ENCODE data around the gene TOMM5.

TOMM5 gene

DNA sequence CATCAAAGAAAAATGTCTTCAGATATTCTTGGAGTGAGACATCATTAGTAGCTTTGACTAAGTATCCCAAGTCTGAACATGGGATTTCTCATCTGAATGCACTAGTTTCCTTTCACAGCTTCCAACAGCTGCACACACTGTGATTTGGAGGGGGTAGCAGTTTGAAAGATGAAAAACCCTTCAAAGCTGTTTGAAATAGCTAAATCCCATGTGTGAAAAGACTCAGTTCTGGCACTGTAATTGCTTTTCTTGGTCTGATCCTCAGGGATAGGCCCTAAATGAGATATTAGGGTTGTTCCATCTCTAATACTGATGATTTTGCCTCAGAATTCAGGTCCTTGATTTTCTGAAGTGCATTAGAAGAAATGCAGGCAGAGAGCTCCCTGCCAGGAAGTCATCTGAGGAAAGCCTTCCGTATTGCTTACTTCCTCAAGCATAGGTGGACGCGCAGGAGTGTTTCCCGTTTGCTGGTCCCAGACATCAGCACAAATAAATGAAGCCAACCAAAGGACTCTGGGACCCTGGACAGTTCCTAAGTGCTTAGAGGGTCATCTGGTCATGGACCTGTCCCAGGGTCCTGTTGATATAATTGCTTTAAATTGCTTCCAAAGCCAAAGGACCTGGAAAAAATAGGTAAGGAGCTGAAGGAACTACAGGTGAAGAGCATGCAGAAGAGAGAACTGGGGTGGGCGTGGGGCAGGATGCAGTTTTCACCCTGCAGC lies 32.8 kb upstream of the TOMM5 start:
- Histone ChIP-seq H3K4me3 (ENCODE audit: low read depth in 1 of 2, low read length in 2 of 2) (no peak overlapping the region), H3K36me3 (ENCODE audit: insufficient read depth, low read length) (no peaks in the 10 kb centered on the region), H3K4me1 (ENCODE audit: insufficient read depth, low read length) (no peaks in the 10 kb centered on the region), H3K9ac (ENCODE audit: low read length) (no peak overlapping the region), H3K9me3 (ENCODE audit: low read length) (no peaks in the 10 kb centered on the region), H3K27me3 (ENCODE audit: control insufficient read depth in 1 of 2, insufficient read depth in 2 of 2, low read length in 2 of 2) (no peaks in the 10 kb centered on the region), H3K27ac (ENCODE audit: low read depth, low read length) (no peak overlapping the region)

DNA sequence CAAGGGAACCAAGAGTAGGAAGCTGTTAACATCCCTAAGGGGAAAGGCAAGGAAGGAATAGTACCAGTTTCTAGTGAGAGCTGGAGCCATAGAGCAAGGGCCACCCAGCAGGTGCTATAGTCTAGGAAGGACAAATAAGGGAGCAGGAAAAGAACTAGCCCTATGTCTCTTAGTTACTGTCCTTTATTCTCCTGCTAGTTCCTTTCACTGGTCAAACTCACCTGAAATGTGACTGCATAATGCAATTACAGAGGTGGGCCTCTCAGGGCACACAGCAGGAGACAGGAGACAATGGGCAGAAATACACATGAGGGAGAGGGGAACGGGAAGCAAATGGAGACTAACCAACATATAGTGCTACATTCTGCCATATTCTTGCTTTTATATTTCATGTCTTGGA lies 31.7 kb upstream of the TOMM5 start:
- no peaks in the 10 kb centered on the region for H3K4me1 ChIP-seq (ENCODE audit: insufficient read depth, low read length)
- H3K4me3 ChIP-seq (ENCODE audit: low read depth in 1 of 2, low read length in 2 of 2): no peak overlapping the region
- H3K27me3 ChIP-seq (ENCODE audit: control insufficient read depth in 1 of 2, insufficient read depth in 2 of 2, low read length in 2 of 2): no peaks in the 10 kb centered on the region
- no peak overlapping the region for H3K27ac ChIP-seq (ENCODE audit: low read depth, low read length)
- H3K9ac ChIP-seq (ENCODE audit: low read length): no peak overlapping the region
- H3K36me3 ChIP-seq (ENCODE audit: insufficient read depth, low read length): no peaks in the 10 kb centered on the region
- H3K9me3 ChIP-seq (ENCODE audit: low read length): no peaks in the 10 kb centered on the region

DNA sequence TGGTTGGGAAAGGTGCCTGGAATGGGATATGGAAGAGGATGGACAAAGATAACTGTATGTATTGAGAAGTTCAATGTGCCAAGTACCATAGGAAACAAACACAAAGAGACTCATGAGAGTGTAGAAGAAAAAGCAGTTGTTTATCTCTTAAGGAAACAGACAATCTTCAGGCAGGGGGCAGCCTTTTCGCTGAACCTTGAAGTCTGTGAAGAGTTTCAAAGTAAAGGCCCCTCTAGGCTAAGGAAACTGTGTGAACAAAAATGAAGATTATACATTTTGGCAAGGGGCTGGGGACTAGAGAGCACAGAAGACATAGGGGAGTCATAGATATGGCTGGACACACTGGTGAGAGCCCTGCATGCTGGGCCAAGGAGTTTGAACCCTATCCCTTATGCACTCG lies 30.9 kb upstream of the TOMM5 start:
- Histone ChIP-seq H3K36me3 (ENCODE audit: insufficient read depth, low read length) (no peaks in the 10 kb centered on the region), H3K27ac (ENCODE audit: low read depth, low read length) (no peak overlapping the region), H3K27me3 (ENCODE audit: control insufficient read depth in 1 of 2, insufficient read depth in 2 of 2, low read length in 2 of 2) (no peaks in the 10 kb centered on the region), H3K4me1 (ENCODE audit: insufficient read depth, low read length) (no peaks in the 10 kb centered on the region), H3K9me3 (ENCODE audit: low read length) (no peaks in the 10 kb centered on the region), H3K4me3 (ENCODE audit: low read depth in 1 of 2, low read length in 2 of 2) (no peak overlapping the region), H3K9ac (ENCODE audit: low read length) (no peak overlapping the region)

DNA sequence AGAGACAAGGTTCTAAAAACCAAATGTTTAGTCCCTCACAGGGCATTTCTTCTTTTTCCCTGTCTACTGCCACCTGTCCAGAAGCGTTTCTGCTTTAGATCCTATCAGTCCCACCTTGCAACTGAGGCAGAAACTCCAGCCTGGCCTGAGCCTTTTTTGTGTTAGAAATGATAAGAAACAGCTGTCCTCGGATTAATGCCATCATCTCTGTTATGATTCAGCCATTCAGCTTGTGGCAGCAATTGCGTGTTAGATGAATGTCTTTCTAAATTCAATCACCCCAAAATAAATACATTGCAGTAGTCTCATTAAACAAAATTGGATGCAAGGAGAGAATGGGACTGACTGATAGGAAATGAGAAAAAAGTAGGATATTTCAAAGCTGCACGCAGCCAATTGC lies 30.1 kb upstream of the TOMM5 start:
- no peaks in the 10 kb centered on the region for H3K4me1 ChIP-seq (ENCODE audit: insufficient read depth, low read length)
- no peaks in the 10 kb centered on the region for H3K9me3 ChIP-seq (ENCODE audit: low read length)
- no peaks in the 10 kb centered on the region for H3K36me3 ChIP-seq (ENCODE audit: insufficient read depth, low read length)
- H3K9ac ChIP-seq (ENCODE audit: low read length): no peak overlapping the region
- H3K4me3 ChIP-seq (ENCODE audit: low read depth in 1 of 2, low read length in 2 of 2): no peak overlapping the region
- no peaks in the 10 kb centered on the region for H3K27me3 ChIP-seq (ENCODE audit: control insufficient read depth in 1 of 2, insufficient read depth in 2 of 2, low read length in 2 of 2)
- no peak overlapping the region for H3K27ac ChIP-seq (ENCODE audit: low read depth, low read length)

DNA sequence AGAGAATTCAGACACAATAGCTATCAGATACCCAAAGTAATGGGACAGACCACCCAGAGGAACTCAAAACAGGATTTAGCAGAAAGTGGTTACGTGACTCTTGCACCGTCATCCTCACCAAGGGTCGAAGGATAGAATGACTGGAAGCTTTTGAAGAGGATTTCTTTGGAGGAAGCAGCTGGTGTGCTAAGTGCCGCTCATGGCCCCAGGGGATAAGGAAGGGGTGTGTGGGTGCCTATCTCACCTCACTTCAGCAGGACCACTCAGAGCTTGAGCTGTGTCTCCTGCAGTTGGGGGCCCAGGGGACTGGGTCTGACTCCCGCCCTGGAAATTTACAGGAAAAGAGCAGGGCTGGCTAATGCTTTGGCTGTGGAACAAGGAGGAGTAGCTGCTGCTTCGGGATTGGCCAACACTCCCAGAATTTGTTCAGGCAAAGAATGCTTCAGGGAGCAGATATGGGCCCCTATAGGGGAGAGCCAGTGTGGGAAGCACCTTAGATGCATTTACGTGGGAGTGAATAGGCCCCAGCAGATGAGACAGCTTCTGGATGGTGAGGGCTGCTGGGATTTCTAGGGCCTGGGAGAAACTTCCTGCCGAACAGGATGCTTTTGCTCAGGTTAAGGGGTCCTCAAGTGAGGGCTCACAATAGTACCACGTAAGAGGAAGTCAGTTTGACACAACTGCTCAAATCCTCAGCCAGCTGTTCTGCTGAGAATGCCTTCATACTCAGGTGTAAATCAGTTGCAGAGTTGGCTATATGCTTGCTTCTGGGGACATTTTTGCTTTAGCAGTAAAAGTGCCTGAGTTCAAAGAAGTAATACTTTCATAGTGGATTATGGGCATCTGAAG lies 29.1 kb upstream of the TOMM5 start:
- Histone ChIP-seq H3K4me3 (ENCODE audit: low read depth in 1 of 2, low read length in 2 of 2) (no peak overlapping the region), H3K36me3 (ENCODE audit: insufficient read depth, low read length) (no peaks in the 10 kb centered on the region), H3K9ac (ENCODE audit: low read length) (no peak overlapping the region), H3K9me3 (ENCODE audit: low read length) (no peaks in the 10 kb centered on the region), H3K27ac (ENCODE audit: low read depth, low read length) (no peak overlapping the region), H3K4me1 (ENCODE audit: insufficient read depth, low read length) (no peaks in the 10 kb centered on the region), H3K27me3 (ENCODE audit: control insufficient read depth in 1 of 2, insufficient read depth in 2 of 2, low read length in 2 of 2) (no peaks in the 10 kb centered on the region)

DNA sequence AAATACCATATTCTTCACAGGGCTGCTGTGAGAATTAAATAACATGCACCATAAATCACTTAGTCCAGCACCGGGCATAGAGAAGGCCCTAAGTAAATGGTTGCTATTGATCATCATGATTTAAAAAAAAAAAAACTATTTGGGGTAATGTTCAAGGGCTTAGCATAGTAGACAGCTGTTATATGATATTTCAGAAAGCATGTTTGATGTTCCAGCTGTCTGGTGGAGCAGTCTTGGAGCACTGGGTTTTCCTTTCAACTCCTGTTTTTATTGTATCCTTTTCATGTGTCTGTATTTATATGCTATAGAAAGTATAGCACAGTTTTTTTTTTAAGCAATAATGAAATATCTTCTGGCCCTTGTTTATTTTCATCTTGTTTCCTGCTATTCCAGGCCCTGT lies 28.0 kb upstream of the TOMM5 start:
- Histone ChIP-seq H3K9ac (ENCODE audit: low read length) (no peak overlapping the region), H3K27ac (ENCODE audit: low read depth, low read length) (no peak overlapping the region), H3K9me3 (ENCODE audit: low read length) (no peaks in the 10 kb centered on the region), H3K4me1 (ENCODE audit: insufficient read depth, low read length) (no peaks in the 10 kb centered on the region), H3K4me3 (ENCODE audit: low read depth in 1 of 2, low read length in 2 of 2) (no peak overlapping the region), H3K27me3 (ENCODE audit: control insufficient read depth in 1 of 2, insufficient read depth in 2 of 2, low read length in 2 of 2) (no peaks in the 10 kb centered on the region), H3K36me3 (ENCODE audit: insufficient read depth, low read length) (no peaks in the 10 kb centered on the region)

DNA sequence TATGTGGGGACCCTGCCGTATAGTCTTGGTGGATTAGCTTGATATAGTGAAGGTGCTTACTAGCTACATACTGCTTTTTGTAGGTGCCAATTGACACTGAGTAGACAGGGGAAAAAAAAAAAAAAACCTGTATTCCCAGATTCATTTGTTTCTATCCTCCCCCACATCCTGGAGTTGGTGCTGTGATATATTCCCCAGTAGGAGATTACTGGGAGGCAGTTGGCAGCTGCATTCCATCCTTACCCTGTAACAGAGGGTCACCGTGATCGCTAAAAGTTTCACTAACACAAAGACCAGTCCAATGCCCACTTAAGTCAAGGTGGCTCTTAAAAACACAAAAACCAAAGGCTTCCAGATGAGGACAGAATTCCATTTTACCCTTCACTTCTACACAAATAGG lies 27.4 kb upstream of the TOMM5 start:
- no peaks in the 10 kb centered on the region for H3K9me3 ChIP-seq (ENCODE audit: low read length)
- H3K4me3 ChIP-seq (ENCODE audit: low read depth in 1 of 2, low read length in 2 of 2): no peak overlapping the region
- H3K4me1 ChIP-seq (ENCODE audit: insufficient read depth, low read length): no peaks in the 10 kb centered on the region
- H3K9ac ChIP-seq (ENCODE audit: low read length): no peak overlapping the region
- no peak overlapping the region for H3K27ac ChIP-seq (ENCODE audit: low read depth, low read length)
- H3K27me3 ChIP-seq (ENCODE audit: control insufficient read depth in 1 of 2, insufficient read depth in 2 of 2, low read length in 2 of 2): no peaks in the 10 kb centered on the region
- no peaks in the 10 kb centered on the region for H3K36me3 ChIP-seq (ENCODE audit: insufficient read depth, low read length)

DNA sequence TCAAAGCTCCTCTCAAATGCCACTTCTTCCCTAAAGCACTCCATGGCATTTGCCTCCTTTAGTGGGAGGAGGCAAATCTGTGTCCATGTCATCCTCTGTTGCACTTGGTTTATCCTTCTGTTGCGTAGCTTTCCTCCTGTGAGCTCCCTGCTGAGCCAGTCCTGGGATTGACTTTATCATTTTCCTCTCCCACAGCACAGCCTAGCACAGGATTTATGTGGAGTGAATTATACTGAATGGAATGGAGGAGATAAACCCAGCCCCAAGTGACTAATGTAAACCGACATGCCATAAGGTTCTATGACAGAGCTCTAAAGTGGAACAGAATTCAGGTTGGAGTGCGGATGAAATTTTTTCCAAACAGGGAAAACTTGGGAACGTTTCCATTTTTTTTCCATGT lies 26.4 kb upstream of the TOMM5 start:
- H3K27ac ChIP-seq (ENCODE audit: low read depth, low read length): no peak overlapping the region
- H3K27me3 ChIP-seq (ENCODE audit: control insufficient read depth in 1 of 2, insufficient read depth in 2 of 2, low read length in 2 of 2): no peaks in the 10 kb centered on the region

DNA sequence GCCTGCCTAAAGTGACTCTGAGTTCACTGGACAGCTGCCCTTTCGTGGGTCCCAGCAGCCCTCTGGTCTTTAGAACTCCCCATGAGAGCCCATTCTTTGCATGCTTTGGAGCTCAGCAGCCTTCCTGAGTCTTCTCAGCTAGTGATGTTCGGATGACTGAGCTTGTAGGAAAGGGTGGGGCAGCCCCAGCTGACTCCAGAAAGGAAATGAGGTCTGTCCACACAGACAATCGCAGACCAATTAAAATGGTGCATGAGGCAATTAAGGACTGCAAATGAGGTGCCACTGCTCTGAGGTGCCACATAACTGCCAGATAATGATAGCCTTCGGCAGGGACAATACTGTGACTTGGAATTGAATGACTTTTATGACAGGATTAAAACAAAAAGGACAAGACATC lies 25.4 kb upstream of the TOMM5 start:
- H3K4me3 ChIP-seq (ENCODE audit: low read depth in 1 of 2, low read length in 2 of 2): no peak overlapping the region
- H3K9me3 ChIP-seq (ENCODE audit: low read length): no peaks in the 10 kb centered on the region
- no peak overlapping the region for H3K27ac ChIP-seq (ENCODE audit: low read depth, low read length)
- no peaks in the 10 kb centered on the region for H3K27me3 ChIP-seq (ENCODE audit: control insufficient read depth in 1 of 2, insufficient read depth in 2 of 2, low read length in 2 of 2)
- H3K9ac ChIP-seq (ENCODE audit: low read length): no peak overlapping the region
- H3K4me1 ChIP-seq (ENCODE audit: insufficient read depth, low read length): no peaks in the 10 kb centered on the region
- no peaks in the 10 kb centered on the region for H3K36me3 ChIP-seq (ENCODE audit: insufficient read depth, low read length)

More for the DNA sequence above, 26.4 kb upstream of the TOMM5 start:
- Histone ChIP-seq H3K4me1 (ENCODE audit: insufficient read depth, low read length) (no peaks in the 10 kb centered on the region), H3K9ac (ENCODE audit: low read length) (no peak overlapping the region), H3K9me3 (ENCODE audit: low read length) (no peaks in the 10 kb centered on the region), H3K36me3 (ENCODE audit: insufficient read depth, low read length) (no peaks in the 10 kb centered on the region), H3K4me3 (ENCODE audit: low read depth in 1 of 2, low read length in 2 of 2) (no peak overlapping the region)

DNA sequence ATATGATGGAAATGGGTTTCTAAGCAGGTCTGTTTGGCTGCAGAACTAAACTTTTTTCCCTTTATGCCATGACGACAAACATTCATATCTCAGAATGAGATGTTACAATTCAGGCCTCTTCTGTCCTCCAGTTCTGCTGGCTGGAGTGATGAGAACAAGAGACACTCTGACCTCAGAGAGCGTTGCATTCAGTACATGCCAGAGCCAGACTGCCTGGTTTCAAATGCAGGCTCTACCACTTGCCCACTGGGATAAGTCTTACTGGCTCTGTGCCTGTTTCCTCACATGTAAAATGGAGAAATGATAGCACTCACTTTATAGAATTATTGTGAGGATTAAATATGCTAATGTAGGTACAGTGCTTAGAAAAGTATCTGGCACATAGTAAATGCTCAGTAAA lies 24.8 kb upstream of the TOMM5 start:
- Histone ChIP-seq H3K4me3 (ENCODE audit: low read depth in 1 of 2, low read length in 2 of 2) (no peak overlapping the region), H3K36me3 (ENCODE audit: insufficient read depth, low read length) (no peaks in the 10 kb centered on the region), H3K27ac (ENCODE audit: low read depth, low read length) (no peak overlapping the region), H3K4me1 (ENCODE audit: insufficient read depth, low read length) (no peaks in the 10 kb centered on the region), H3K27me3 (ENCODE audit: control insufficient read depth in 1 of 2, insufficient read depth in 2 of 2, low read length in 2 of 2) (no peaks in the 10 kb centered on the region), H3K9ac (ENCODE audit: low read length) (no peak overlapping the region), H3K9me3 (ENCODE audit: low read length) (no peaks in the 10 kb centered on the region)

DNA sequence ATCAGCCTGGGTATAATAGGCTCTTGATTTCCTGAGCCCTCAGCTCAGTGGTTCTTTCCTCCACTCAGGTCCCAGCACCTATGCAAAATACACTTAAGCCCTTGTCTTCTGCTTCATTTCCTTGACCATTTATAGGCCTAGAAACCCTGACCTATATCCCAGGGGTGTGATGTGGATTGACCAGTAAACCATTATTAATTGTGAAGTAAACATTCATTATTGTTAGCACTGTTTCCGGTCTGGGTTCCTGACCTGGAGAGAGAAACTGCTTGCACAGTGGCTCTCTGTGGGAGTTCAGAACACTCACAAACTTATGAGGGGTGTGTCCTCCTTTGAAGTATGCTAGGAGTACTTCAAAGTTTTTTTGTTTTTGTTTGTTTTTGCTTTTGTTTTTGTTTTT lies 19.6 kb upstream of the TOMM5 start:
- H3K27me3 ChIP-seq (ENCODE audit: control insufficient read depth in 1 of 2, insufficient read depth in 2 of 2, low read length in 2 of 2): no peaks in the 10 kb centered on the region
- H3K9ac ChIP-seq (ENCODE audit: low read length): no peak overlapping the region
- H3K36me3 ChIP-seq (ENCODE audit: insufficient read depth, low read length): no peaks in the 10 kb centered on the region
- no peak overlapping the region for H3K4me3 ChIP-seq (ENCODE audit: low read depth in 1 of 2, low read length in 2 of 2)
- H3K9me3 ChIP-seq (ENCODE audit: low read length): no peaks in the 10 kb centered on the region
- no peak overlapping the region for H3K27ac ChIP-seq (ENCODE audit: low read depth, low read length)
- no peaks in the 10 kb centered on the region for H3K4me1 ChIP-seq (ENCODE audit: insufficient read depth, low read length)

DNA sequence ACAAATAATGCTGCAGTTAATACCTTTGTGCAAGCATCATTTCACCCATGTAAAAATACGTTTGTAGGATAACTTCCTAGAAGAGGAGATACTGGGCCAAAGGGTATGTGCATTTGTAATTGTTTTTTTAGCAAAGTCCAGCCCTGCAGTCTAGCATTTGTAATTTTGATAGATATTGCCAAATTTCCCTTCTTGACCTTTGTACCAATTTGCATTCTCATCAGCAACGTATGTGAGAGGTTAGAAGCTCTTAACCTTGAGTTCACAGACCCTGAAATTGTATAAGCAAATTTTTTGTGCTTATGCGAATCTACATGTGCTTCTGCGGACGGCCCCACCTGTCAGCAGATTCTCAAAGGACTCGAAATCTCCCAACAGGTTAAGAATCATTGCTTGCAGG lies 18.6 kb upstream of the TOMM5 start:
- Histone ChIP-seq H3K4me3 (ENCODE audit: low read depth in 1 of 2, low read length in 2 of 2) (no peak overlapping the region), H3K27ac (ENCODE audit: low read depth, low read length) (no peak overlapping the region), H3K9me3 (ENCODE audit: low read length) (no peaks in the 10 kb centered on the region), H3K4me1 (ENCODE audit: insufficient read depth, low read length) (no peaks in the 10 kb centered on the region), H3K36me3 (ENCODE audit: insufficient read depth, low read length) (no peaks in the 10 kb centered on the region), H3K9ac (ENCODE audit: low read length) (no peak overlapping the region), H3K27me3 (ENCODE audit: control insufficient read depth in 1 of 2, insufficient read depth in 2 of 2, low read length in 2 of 2) (no peaks in the 10 kb centered on the region)
